Measurements from ENCODE around the gene GOLGA8Q.
A peak's percentile ranks its signal among the peaks of the same experiment; 100 is the strongest.
"Not testable (repeated sequence)": the region's sequence is repeated elsewhere in the genome, so short reads cannot be mapped to it uniquely, and the experiment has no call there.

DNA sequence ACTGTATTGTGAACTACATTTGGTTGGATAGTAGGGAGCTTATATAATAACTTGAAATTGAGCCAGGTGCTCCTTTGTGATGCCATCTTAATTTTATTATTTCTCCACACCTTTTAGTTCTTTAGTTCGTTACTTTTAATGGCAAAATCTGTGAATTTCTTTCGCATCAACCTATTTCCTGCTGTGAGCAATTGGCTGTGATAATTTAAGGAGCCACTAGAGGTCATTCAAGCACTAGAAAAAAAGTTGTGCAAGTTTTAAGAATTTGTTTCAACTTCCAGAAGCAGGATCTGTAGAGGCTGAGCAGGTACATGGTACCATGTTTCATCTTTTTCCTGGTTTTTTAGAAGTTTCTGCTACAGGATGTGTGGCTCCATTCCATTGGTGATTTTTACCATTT is 47.1 kb downstream of the GOLGA8Q start:
- TF ChIP-seq, protein P1, sequence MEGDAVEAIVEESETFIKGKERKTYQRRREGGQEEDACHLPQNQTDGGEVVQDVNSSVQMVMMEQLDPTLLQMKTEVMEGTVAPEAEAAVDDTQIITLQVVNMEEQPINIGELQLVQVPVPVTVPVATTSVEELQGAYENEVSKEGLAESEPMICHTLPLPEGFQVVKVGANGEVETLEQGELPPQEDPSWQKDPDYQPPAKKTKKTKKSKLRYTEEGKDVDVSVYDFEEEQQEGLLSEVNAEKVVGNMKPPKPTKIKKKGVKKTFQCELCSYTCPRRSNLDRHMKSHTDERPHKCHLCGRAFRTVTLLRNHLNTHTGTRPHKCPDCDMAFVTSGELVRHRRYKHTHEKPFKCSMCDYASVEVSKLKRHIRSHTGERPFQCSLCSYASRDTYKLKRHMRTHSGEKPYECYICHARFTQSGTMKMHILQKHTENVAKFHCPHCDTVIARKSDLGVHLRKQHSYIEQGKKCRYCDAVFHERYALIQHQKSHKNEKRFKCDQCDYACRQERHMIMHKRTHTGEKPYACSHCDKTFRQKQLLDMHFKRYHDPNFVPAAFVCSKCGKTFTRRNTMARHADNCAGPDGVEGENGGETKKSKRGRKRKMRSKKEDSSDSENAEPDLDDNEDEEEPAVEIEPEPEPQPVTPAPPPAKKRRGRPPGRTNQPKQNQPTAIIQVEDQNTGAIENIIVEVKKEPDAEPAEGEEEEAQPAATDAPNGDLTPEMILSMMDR (IDR thresholded peaks at IDR 0.05 in 4 of 5, conservative IDR thresholded peaks at IDR 0.05 in 1 of 5), result peak in 3 of 5 experiments; percentile 9 to 31 (median 26)
- not testable (repeated sequence) for TF ChIP-seq POLR2A (IDR thresholded peaks at IDR 0.05)

All from gastrocnemius medialis (tissue), 4 donors.